ENCODE results near the gene ARNT2.

The ARNT2 gene

GRCh38 chr15:80431635-80432344 lies 27.6 kb downstream of the ARNT2 start:
- no peak overlapping the region for H3K27ac ChIP-seq (ENCODE audit: low read depth, low read length, poor library complexity, severe bottlenecking)
- no peaks in the 10 kb centered on the region for H3K9me2 ChIP-seq (ENCODE audit: low read depth, low read length)
- no peaks in the 10 kb centered on the region for H3K9me3 ChIP-seq (ENCODE audit: low read length)
- no peak overlapping the region for H3K9ac ChIP-seq (ENCODE audit: low read length)
- no peak for TF ChIP-seq EZH2 (IDR thresholded peaks at IDR 0.05; ENCODE audit: borderline replicate concordance, low read length)
- TF ChIP-seq CTCF (IDR thresholded peaks at IDR 0.05; ENCODE audit: low read length): no peak
- no peaks in the 10 kb centered on the region for H3K27me3 ChIP-seq (ENCODE audit: insufficient read depth, low read length)
- H3K4me2 ChIP-seq (ENCODE audit: low read length): no peak overlapping the region
- H3K79me2 ChIP-seq (ENCODE audit: insufficient read depth, low read length): no peaks in the 10 kb centered on the region
- H3K4me1 ChIP-seq (ENCODE audit: insufficient read depth, low read length, severe bottlenecking): no peaks in the 10 kb centered on the region
- no peak overlapping the region for H3K4me3 ChIP-seq (ENCODE audit: low read depth, low read length, poor library complexity, severe bottlenecking)
- H2AFZ ChIP-seq (ENCODE audit: low read length): no peak overlapping the region
- H3K36me3 ChIP-seq (ENCODE audit: insufficient read depth, low read length): no peaks in the 10 kb centered on the region
- H3F3A ChIP-seq (ENCODE audit: insufficient read depth, low read length): no peaks in the 10 kb centered on the region
- H4K20me1 ChIP-seq (ENCODE audit: insufficient read depth, low read length): no peaks in the 10 kb centered on the region

GRCh38 chr15:80432345-80432702 lies 28.1 kb downstream of the ARNT2 start:
- no peaks in the 10 kb centered on the region for H3K9me2 ChIP-seq (ENCODE audit: low read depth, low read length)
- no peaks in the 10 kb centered on the region for H3K79me2 ChIP-seq (ENCODE audit: insufficient read depth, low read length)
- H3F3A ChIP-seq (ENCODE audit: insufficient read depth, low read length): no peaks in the 10 kb centered on the region
- H3K4me2 ChIP-seq (ENCODE audit: low read length): no peak overlapping the region
- no peak overlapping the region for H2AFZ ChIP-seq (ENCODE audit: low read length)
- H3K27ac ChIP-seq (ENCODE audit: low read depth, low read length, poor library complexity, severe bottlenecking): no peak overlapping the region
- no peak overlapping the region for H3K4me3 ChIP-seq (ENCODE audit: low read depth, low read length, poor library complexity, severe bottlenecking)
- TF ChIP-seq EZH2 (IDR thresholded peaks at IDR 0.05; ENCODE audit: borderline replicate concordance, low read length): no peak
- TF ChIP-seq CTCF (IDR thresholded peaks at IDR 0.05; ENCODE audit: low read length): no peak
- no peaks in the 10 kb centered on the region for H3K36me3 ChIP-seq (ENCODE audit: insufficient read depth, low read length)
- no peaks in the 10 kb centered on the region for H3K4me1 ChIP-seq (ENCODE audit: insufficient read depth, low read length, severe bottlenecking)
- H3K9me3 ChIP-seq (ENCODE audit: low read length): no peaks in the 10 kb centered on the region
- no peaks in the 10 kb centered on the region for H4K20me1 ChIP-seq (ENCODE audit: insufficient read depth, low read length)
- H3K9ac ChIP-seq (ENCODE audit: low read length): no peak overlapping the region
- no peaks in the 10 kb centered on the region for H3K27me3 ChIP-seq (ENCODE audit: insufficient read depth, low read length)

- Histone ChIP-seq H3K4me1 (ENCODE audit: insufficient read depth, low read length, severe bottlenecking) (no peaks in the 10 kb centered on the region), H4K20me1 (ENCODE audit: insufficient read depth, low read length) (no peaks in the 10 kb centered on the region), H3K27ac (ENCODE audit: low read depth, low read length, poor library complexity, severe bottlenecking) (no peak overlapping the region), H3F3A (ENCODE audit: insufficient read depth, low read length) (no peaks in the 10 kb centered on the region), H3K79me2 (ENCODE audit: insufficient read depth, low read length) (no peaks in the 10 kb centered on the region), H3K4me2 (ENCODE audit: low read length) (no peak overlapping the region), H3K36me3 (ENCODE audit: insufficient read depth, low read length) (no peaks in the 10 kb centered on the region), H3K27me3 (ENCODE audit: insufficient read depth, low read length) (no peaks in the 10 kb centered on the region), H3K9ac (ENCODE audit: low read length) (no peak overlapping the region), H3K9me2 (ENCODE audit: low read depth, low read length) (no peaks in the 10 kb centered on the region), H3K9me3 (ENCODE audit: low read length) (no peaks in the 10 kb centered on the region), H3K4me3 (ENCODE audit: low read depth, low read length, poor library complexity, severe bottlenecking) (no peak overlapping the region), H2AFZ (ENCODE audit: low read length) (no peak overlapping the region)
- TF ChIP-seq EZH2 (IDR thresholded peaks at IDR 0.05; ENCODE audit: borderline replicate concordance, low read length) (no peak), CTCF (IDR thresholded peaks at IDR 0.05; ENCODE audit: low read length) (no peak)
Observed at GRCh38 chr15:80433836-80434235, 29.7 kb downstream of the ARNT2 start.

All from OCI-LY1 (cell line).